ENCODE results near the gene VPS18.

VPS18 gene

DNA sequence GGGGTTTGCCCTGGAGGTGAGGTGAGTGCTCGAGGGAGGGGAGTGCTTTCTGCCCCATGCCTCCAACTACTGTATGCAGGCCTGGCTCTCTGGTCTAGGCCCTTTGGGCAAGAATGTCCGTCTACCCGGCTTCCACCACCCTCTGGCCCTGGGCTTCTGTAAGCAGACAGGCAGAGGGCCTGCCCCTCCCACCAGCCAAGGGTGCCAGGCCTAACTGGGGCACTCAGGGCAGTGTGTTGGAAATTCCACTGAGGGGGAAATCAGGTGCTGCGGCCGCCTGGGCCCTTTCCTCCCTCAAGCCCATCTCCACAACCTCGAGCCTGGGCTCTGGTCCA, 44.3 kb downstream of the VPS18 start:
- DNase-seq (ENCODE audit: low read depth): no peak
- TF ChIP-seq POLR2A (IDR thresholded peaks at IDR 0.05; ENCODE audit: extremely low read depth, insufficient read length) (no peak), CTCF (IDR thresholded peaks at IDR 0.05; ENCODE audit: low read depth, low read length) (no peak), MAX (IDR thresholded peaks at IDR 0.05; ENCODE audit: low read depth, low read length) (no peak), MYC (IDR thresholded peaks at IDR 0.05; ENCODE audit: low read depth, low read length) (no peak)
- H3K4me3 ChIP-seq (ENCODE audit: low read depth, low read length): no peak overlapping the region

DNA sequence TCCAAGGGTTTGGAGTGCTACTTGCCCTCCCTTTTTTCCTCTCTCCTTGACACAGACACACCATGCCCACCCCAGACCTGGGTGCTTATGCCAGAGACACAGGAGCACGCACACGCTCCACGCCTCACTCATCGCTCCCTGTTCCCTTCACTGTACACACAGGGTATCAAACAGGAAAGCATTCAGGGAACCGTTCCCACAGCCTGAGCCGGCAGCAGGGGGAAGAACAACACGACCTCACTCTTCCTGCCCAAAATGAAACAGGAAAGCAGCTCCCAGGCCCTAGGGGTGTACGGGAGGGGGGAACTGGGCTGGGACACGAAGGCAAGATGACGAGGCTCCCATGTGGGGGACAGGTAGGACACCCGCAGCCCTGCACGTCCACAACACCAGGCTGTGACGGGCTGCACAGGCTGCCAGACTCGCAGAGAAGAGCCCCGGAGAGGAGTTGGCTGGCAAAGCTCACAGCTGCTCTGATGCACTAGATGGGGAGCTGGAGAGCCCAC, 46.1 kb downstream of the VPS18 start:
- DNase-seq (ENCODE audit: low read depth): no peak
- no peak overlapping the region for H3K4me3 ChIP-seq (ENCODE audit: low read depth, low read length)
- TF ChIP-seq MYC (IDR thresholded peaks at IDR 0.05; ENCODE audit: low read depth, low read length) (no peak), POLR2A (IDR thresholded peaks at IDR 0.05; ENCODE audit: extremely low read depth, insufficient read length) (no peak), CTCF (IDR thresholded peaks at IDR 0.05; ENCODE audit: low read depth, low read length) (no peak), MAX (IDR thresholded peaks at IDR 0.05; ENCODE audit: low read depth, low read length) (no peak)

DNA sequence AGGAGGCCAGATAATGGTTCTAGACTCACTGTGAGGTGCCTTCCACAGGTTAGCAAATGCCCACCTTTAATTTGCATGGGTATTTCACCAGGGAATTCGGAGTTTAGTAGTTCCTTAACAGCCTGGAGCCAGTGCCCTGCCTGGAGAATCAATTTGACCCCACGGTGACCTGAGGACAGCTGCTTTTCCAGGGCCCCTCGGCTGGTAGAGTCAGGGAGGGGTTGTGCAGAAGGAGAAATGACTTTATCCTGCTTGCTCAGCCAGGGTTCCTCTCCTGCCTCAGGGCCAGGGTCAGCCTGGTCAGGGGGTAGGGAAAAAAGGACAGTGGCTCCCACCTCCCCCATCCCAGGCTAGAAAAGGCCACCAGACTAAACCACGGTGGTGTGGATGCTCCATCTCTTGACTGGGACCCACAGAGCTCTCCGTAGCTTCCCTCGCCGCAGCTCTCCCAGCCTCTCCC, 46.8 kb downstream of the VPS18 start:
- TF ChIP-seq CTCF (IDR thresholded peaks at IDR 0.05; ENCODE audit: low read depth, low read length) (no peak), MAX (IDR thresholded peaks at IDR 0.05; ENCODE audit: low read depth, low read length) (no peak), POLR2A (IDR thresholded peaks at IDR 0.05; ENCODE audit: extremely low read depth, insufficient read length) (no peak), MYC (IDR thresholded peaks at IDR 0.05; ENCODE audit: low read depth, low read length) (no peak)
- peak overlapping the region; percentile 25 for H3K4me3 ChIP-seq (ENCODE audit: low read depth, low read length)
- DNase-seq (ENCODE audit: low read depth): no peak

- peak overlapping the region; percentile 50 for H3K4me3 ChIP-seq (ENCODE audit: low read depth, low read length)
- peak; percentile 90 for DNase-seq (ENCODE audit: low read depth)
- peak; percentile 46; the same call in 1 of the 2 replicates for TF ChIP-seq MYC (IDR thresholded peaks at IDR 0.05; ENCODE audit: low read depth, low read length)
- TF ChIP-seq POLR2A (IDR thresholded peaks at IDR 0.05; ENCODE audit: extremely low read depth, insufficient read length): no peak
- TF ChIP-seq MAX (IDR thresholded peaks at IDR 0.05; ENCODE audit: low read depth, low read length): peak; percentile 69
Observed at GRCh38 chr15:40941528-40942336, 47.5 kb downstream of the VPS18 start.

- H3K4me3 ChIP-seq (ENCODE audit: low read depth, low read length): peak overlapping the region; percentile 50
- no peak for TF ChIP-seq MAX (IDR thresholded peaks at IDR 0.05; ENCODE audit: low read depth, low read length)
- TF ChIP-seq POLR2A (IDR thresholded peaks at IDR 0.05; ENCODE audit: extremely low read depth, insufficient read length): no peak
- TF ChIP-seq MYC (IDR thresholded peaks at IDR 0.05; ENCODE audit: low read depth, low read length): no peak
- TF ChIP-seq CTCF (IDR thresholded peaks at IDR 0.05; ENCODE audit: low read depth, low read length): no peak
- DNase-seq (ENCODE audit: low read depth): peak; percentile 72
Observed at GRCh38 chr15:40942337-40942854, 48.1 kb downstream of the VPS18 start.

DNA sequence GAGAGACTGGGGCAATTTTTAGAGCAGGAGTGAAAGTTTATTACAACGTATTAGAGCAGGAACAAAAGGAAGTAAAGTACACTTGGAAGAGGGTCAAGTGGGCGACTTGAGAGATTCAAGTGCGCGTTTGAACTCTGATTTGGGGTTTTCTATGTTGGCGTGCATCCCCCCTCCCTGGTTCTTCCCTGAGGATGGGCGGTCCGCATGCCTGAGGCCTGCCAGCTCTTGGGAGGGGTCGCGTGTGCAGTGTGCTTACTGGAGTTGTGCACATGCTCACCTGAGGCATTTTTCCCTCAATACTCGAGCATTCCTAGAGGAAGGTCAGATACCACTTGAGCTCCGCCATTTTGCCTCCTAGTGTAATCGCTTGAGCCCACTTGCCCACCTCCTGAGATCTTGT, 48.6 kb downstream of the VPS18 start:
- no peak for TF ChIP-seq MAX (IDR thresholded peaks at IDR 0.05; ENCODE audit: low read depth, low read length)
- no peak for TF ChIP-seq POLR2A (IDR thresholded peaks at IDR 0.05; ENCODE audit: extremely low read depth, insufficient read length)
- TF ChIP-seq CTCF (IDR thresholded peaks at IDR 0.05; ENCODE audit: low read depth, low read length): no peak
- H3K4me3 ChIP-seq (ENCODE audit: low read depth, low read length): no peak overlapping the region
- no peak for DNase-seq (ENCODE audit: low read depth)
